H9 (cell line): ENCODE data around the gene KRT81. TPM values are rescaled to one million over a fixed set of nuclear protein-coding genes. Genes with fewer than 3 reads are reported as not detected.

ENCODE experiments used
- DNase-seq: peaks from one replicate; pipeline ENCODE4 v3.0.0-alpha.2; 2017
- H2AFZ ChIP-seq: one replicate; pipeline ENCODE4 v1.6.1; 2013; ENCODE audit warnings: mild to moderate bottlenecking, low read length, control low read depth, moderate library complexity
- H2AK5ac ChIP-seq: 2 replicates; pipeline ENCODE4 v1.6.1; 2013; ENCODE audit warnings: low read length, control low read depth, mixed read lengths; ENCODE audit not compliant: insufficient read length
- H2BK120ac ChIP-seq: one replicate; pipeline ENCODE4 v1.6.1; 2013; ENCODE audit warnings: low read depth, mild to moderate bottlenecking, low read length, control low read depth, inconsistent platforms; ENCODE audit not compliant: poor library complexity, severe bottlenecking
- H2BK12ac ChIP-seq: 2 replicates; pipeline ENCODE4 v1.6.1; 2013; ENCODE audit warnings: low read length, control low read depth, mixed read lengths, low read depth; ENCODE audit not compliant: insufficient read length
- H2BK15ac ChIP-seq: 2 replicates; pipeline ENCODE4 v1.6.1; 2013; ENCODE audit warnings: low read depth, low read length, control low read depth
- H2BK20ac ChIP-seq: one replicate; pipeline ENCODE4 v1.6.1; 2013; ENCODE audit warnings: low read depth, mild to moderate bottlenecking, low read length, control low read depth, inconsistent platforms; ENCODE audit not compliant: poor library complexity, severe bottlenecking
- H2BK5ac ChIP-seq: 2 replicates; pipeline ENCODE4 v1.6.1; 2013; ENCODE audit warnings: low read length, control low read depth, mixed read lengths; ENCODE audit not compliant: insufficient read length
- H3K14ac ChIP-seq: 2 replicates; pipeline ENCODE4 v1.6.1; 2013; ENCODE audit warnings: low read length, control low read depth; ENCODE audit not compliant: insufficient read depth
- H3K18ac ChIP-seq: 2 replicates; pipeline ENCODE4 v1.6.1; 2013; ENCODE audit warnings: low read depth, mild to moderate bottlenecking, mixed read lengths, low read length, control low read depth; ENCODE audit not compliant: insufficient read length
- H3K23ac ChIP-seq: 2 replicates; pipeline ENCODE4 v1.6.1; 2013; ENCODE audit warnings: low read length, control low read depth, mixed read lengths, low read depth; ENCODE audit not compliant: insufficient read length
- H3K23me2 ChIP-seq: 2 replicates; pipeline ENCODE4 v1.6.1; 2013; ENCODE audit warnings: low read depth, mild to moderate bottlenecking, mixed read lengths, low read length, control low read depth; ENCODE audit not compliant: insufficient read length, poor library complexity, severe bottlenecking
- H3K27ac ChIP-seq: 2 replicates; pipeline ENCODE4 v1.5.1; 2013; ENCODE audit warnings: low read length, control low read depth, mixed read lengths, low read depth; ENCODE audit not compliant: insufficient read length
- H3K27me3 ChIP-seq: 2 replicates; pipeline ENCODE4 v1.6.1; 2013; ENCODE audit warnings: low read length, control low read depth, inconsistent platforms; ENCODE audit not compliant: insufficient read depth
- H3K4ac ChIP-seq: 2 replicates; pipeline ENCODE4 v1.6.1; 2013; ENCODE audit warnings: low read depth, mild to moderate bottlenecking, control low read depth, inconsistent platforms, low read length, moderate library complexity
- H3K4me1 ChIP-seq: 2 replicates; pipeline ENCODE4 v1.6.1; 2013; ENCODE audit warnings: low read length, control low read depth, inconsistent platforms; ENCODE audit not compliant: insufficient read depth
- H3K4me2 ChIP-seq: 2 replicates; pipeline ENCODE4 v1.6.1; 2013; ENCODE audit warnings: low read length, control low read depth, mixed read lengths; ENCODE audit not compliant: insufficient read length, insufficient read depth
- H3K56ac ChIP-seq: 2 replicates; pipeline ENCODE4 v1.6.1; 2013; ENCODE audit warnings: low read depth, mild to moderate bottlenecking, mixed read lengths, low read length, control low read depth; ENCODE audit not compliant: insufficient read length
- H3K79me1 ChIP-seq: 2 replicates; pipeline ENCODE4 v1.6.1; 2013; ENCODE audit warnings: low read depth, mild to moderate bottlenecking, moderate library complexity, low read length, control low read depth, inconsistent platforms; ENCODE audit not compliant: insufficient read depth, poor library complexity, severe bottlenecking
- H3K79me2 ChIP-seq: 2 replicates; pipeline ENCODE4 v1.6.1; 2013; ENCODE audit warnings: low read length, control low read depth, inconsistent platforms; ENCODE audit not compliant: insufficient read depth
- H3K9ac ChIP-seq: 2 replicates; pipeline ENCODE4 v1.6.1; 2013; ENCODE audit warnings: low read length, control low read depth, mixed read lengths; ENCODE audit not compliant: insufficient read length; ENCODE audit errors: extremely low read depth
- H3K9me3 ChIP-seq: one replicate; pipeline ENCODE4 v1.6.1; 2013; ENCODE audit warnings: low read depth, low read length, inconsistent platforms; ENCODE audit not compliant: control insufficient read depth
- H3T11ph ChIP-seq: one replicate; pipeline ENCODE4 v1.6.1; 2013; ENCODE audit warnings: mild to moderate bottlenecking, low read length, control low read depth, inconsistent platforms
- H4K20me1 ChIP-seq: one replicate; pipeline ENCODE4 v1.6.1; 2013; ENCODE audit not compliant: control insufficient read depth, insufficient read length, insufficient read depth
- H4K5ac ChIP-seq: 2 replicates; pipeline ENCODE4 v1.6.1; 2013; ENCODE audit warnings: low read depth, mild to moderate bottlenecking, mixed read lengths, low read length, control low read depth; ENCODE audit not compliant: insufficient read length
- H4K8ac ChIP-seq: replicated peaks from 2 replicates; pipeline ENCODE4 v1.6.1; 2013; ENCODE audit warnings: low read length, control low read depth, mixed read lengths, low read depth; ENCODE audit not compliant: insufficient read length
- H4K91ac ChIP-seq: 2 replicates; pipeline ENCODE4 v1.6.1; 2013; ENCODE audit warnings: low read depth, mild to moderate bottlenecking, moderate library complexity, mixed read lengths, low read length, control low read depth; ENCODE audit not compliant: insufficient read length
- H3K27ac Mint-ChIP-seq, 3 experiments: 2 replicates in 2 of 3; 3 replicates in 1 of 3; pipeline ENCODE4 v1.8.0; 2020 to 2021; ENCODE audit warnings: mixed read lengths in 3 of 3, mild to moderate bottlenecking in 1 of 3, moderate library complexity in 1 of 3
- H3K27me3 Mint-ChIP-seq: 2 replicates; pipeline ENCODE4 v1.8.0; 2021; ENCODE audit warnings: low read depth, mild to moderate bottlenecking, moderate library complexity, mixed read lengths
- H3K36me3 Mint-ChIP-seq, 3 experiments: 2 replicates in 2 of 3; 3 replicates in 1 of 3; pipeline ENCODE4 v1.8.0; 2020 to 2021; ENCODE audit warnings: low read depth in 3 of 3, mixed read lengths in 3 of 3; ENCODE audit not compliant: insufficient read depth in 1 of 3
- H3K4me1 Mint-ChIP-seq, 2 experiments: 2 replicates each; pipeline ENCODE4 v1.8.0; 2020; ENCODE audit warnings: mixed read lengths in 2 of 2
- H3K4me3 Mint-ChIP-seq, 2 experiments: 2 replicates in 1 of 2; 3 replicates in 1 of 2; pipeline ENCODE4 v1.8.0; 2020 to 2021; ENCODE audit warnings: mild to moderate bottlenecking in 2 of 2, mixed read lengths in 2 of 2, moderate library complexity in 1 of 2
- H3K9me3 Mint-ChIP-seq, 2 experiments: 2 replicates in 1 of 2; 3 replicates in 1 of 2; pipeline ENCODE4 v1.8.0; 2020; ENCODE audit warnings: mild to moderate bottlenecking in 2 of 2, mixed read lengths in 2 of 2, moderate library complexity in 1 of 2
- WGBS: extraction: QIAGEN DNeasy Blood & Tissue Kit; methylation state at CpG from one replicate; pipeline ENCODE4 v1.1.7; 2013; ENCODE audit warnings: missing lambda C conversion rate, low lambda C conversion rate, mixed read lengths; ENCODE audit not compliant: insufficient read length; ENCODE audit errors: extremely low coverage; 5-methylcytosine and 5-hydroxymethylcytosine counted together
- total RNA-seq: library from RNA; stranded (reverse); gene quantifications from 2 replicates; pipeline ENCODE4 v1.2.1, GENCODE V29; 2021
- TF ChIP-seq, protein P1 (sequence below): fragments of 200-600 bp; sonication (generic); conservative IDR thresholded peaks from 3 replicates; pipeline ENCODE4 v1.8.0; 2021; ENCODE audit warnings: antibody characterized with exemption, mild to moderate bottlenecking

The KRT81 gene
- total RNA-seq, 1 experiment from 2014 or later, result not detected

DNA sequence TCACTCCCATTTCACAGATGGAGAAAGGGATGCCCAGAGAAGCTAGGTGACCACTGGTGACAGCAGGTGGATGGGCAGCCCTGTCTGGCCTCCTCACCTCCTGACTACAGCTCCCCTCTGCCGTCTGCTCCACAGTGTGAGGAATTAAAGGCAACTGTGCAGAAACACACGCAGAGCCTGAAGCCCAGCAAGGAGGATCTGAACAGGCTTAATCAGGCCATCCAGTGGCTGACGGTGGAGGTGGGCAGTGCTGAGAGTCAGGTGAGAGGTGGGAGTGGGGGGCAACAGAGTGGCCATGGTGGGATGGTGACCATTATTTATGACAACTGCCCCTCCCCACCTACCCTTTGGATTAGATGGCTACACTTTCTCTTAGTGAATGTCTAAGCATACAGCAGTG is 15.6 kb downstream of the KRT81 start:
- no peak for DNase-seq
- Histone ChIP-seq H3K9me3 (no peaks in the 10 kb centered on the region), H2BK15ac (no peak overlapping the region), H3K4ac (no peak overlapping the region), H4K91ac (no peak overlapping the region), H3T11ph (no peak overlapping the region), H3K27ac (no peak overlapping the region), H3K79me1 (no peaks in the 10 kb centered on the region), H4K20me1 (no peaks in the 10 kb centered on the region), H3K27me3 (peaks cover 2% of the 10 kb centered on the region; the same call in 1 of the 2 replicates), H2AK5ac (no peak overlapping the region), H4K8ac (no peak overlapping the region), H3K23ac (no peak overlapping the region), H2BK120ac (no peak overlapping the region), H3K23me2 (peaks cover 5% of the 10 kb centered on the region), H3K18ac (no peak overlapping the region), H2AFZ (no peak overlapping the region), H3K4me1 (no peaks in the 10 kb centered on the region), H3K9ac (no peak overlapping the region), H2BK5ac (no peak overlapping the region), H4K5ac (no peak overlapping the region), H3K4me2 (no peak overlapping the region), H2BK20ac (no peak overlapping the region), H3K79me2 (no peaks in the 10 kb centered on the region), H3K56ac (no peak overlapping the region), H2BK12ac (no peak overlapping the region), H3K14ac (no peak overlapping the region)
- H3K27me3 Mint-ChIP-seq, result peaks cover 63% of the 10 kb centered on the region
- WGBS, result no CpG with 5 or more reads among the region's 3 CpGs
- no peaks in the 10 kb centered on the region for H3K9me3 Mint-ChIP-seq
- H3K4me1 Mint-ChIP-seq, result peaks cover 8 to 10% of the 10 kb centered on the region in 2 experiments
- H3K36me3 Mint-ChIP-seq, result no peaks in the 10 kb centered on the region
- H3K4me3 Mint-ChIP-seq, result no peak overlapping the region
- TF ChIP-seq, protein P1, sequence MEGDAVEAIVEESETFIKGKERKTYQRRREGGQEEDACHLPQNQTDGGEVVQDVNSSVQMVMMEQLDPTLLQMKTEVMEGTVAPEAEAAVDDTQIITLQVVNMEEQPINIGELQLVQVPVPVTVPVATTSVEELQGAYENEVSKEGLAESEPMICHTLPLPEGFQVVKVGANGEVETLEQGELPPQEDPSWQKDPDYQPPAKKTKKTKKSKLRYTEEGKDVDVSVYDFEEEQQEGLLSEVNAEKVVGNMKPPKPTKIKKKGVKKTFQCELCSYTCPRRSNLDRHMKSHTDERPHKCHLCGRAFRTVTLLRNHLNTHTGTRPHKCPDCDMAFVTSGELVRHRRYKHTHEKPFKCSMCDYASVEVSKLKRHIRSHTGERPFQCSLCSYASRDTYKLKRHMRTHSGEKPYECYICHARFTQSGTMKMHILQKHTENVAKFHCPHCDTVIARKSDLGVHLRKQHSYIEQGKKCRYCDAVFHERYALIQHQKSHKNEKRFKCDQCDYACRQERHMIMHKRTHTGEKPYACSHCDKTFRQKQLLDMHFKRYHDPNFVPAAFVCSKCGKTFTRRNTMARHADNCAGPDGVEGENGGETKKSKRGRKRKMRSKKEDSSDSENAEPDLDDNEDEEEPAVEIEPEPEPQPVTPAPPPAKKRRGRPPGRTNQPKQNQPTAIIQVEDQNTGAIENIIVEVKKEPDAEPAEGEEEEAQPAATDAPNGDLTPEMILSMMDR, result no peak
- no peak overlapping the region for H3K27ac Mint-ChIP-seq
